T follicular helper cell (primary cell): Measurements from ENCODE around the gene ITIH4.
"Not testable (repeated sequence)": the region's sequence is repeated elsewhere in the genome, so short reads cannot be mapped to it uniquely, and the experiment has no call there.

Experiments used
- DNase-seq: peaks from one replicate; pipeline ENCODE4 v3.0.0-alpha.2; 2020; ENCODE audit warnings: low read depth

Gene ITIH4

DNA sequence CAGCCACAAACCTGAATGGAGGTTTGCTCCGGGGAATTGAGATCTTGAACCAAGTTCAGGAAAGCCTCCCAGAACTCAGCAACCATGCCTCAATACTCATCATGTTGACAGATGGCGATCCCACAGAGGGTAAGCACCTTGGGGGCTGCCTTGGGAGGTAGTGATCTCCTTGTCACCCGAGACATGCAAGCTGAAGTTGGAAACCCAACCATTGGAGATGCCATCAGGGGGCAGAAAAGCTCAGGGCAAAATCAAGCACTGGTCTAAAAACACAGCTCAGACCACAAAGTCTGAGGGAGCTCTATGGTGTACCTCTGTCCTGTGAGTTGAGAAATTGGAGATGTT, 47.3 kb downstream of the ITIH4 start:
- no peak for DNase-seq

DNA sequence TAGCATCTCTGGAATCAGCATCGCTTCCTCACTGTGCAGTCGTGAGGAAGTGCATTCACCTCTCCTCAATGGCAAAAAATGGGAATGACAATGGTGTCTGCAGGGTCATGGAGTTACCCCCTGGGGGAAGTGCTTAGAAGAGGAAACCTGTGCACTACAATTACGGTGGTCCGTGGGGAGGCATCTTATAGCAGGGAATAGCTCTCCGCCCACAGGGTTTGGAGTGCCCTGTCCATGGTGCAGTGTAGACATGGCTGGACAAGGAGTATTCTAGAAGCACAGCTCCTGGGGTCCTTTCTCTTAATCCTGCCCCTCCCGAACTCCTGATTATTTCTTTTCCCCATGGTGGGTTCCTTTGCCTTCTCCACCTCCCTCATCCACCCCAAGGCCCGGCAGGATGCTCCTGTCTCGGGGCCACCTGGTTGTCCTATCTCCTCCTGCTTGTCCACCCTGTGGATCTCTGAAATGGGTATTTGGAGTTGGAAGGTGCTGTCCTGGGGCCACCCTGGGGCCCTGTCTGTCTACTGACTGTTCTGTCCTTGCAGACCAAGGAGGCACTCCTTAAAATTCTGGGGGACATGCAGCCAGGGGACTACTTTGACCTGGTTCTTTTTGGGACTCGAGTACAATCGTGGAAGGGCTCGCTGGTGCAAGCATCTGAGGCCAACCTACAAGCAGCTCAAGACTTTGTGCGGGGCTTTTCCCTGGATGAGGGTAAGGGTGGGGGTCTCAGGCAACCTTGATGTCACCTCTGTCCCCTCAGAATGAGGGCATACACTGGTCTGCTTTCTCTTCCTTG, 47.9 kb downstream of the ITIH4 start:
- no peak for DNase-seq

DNA sequence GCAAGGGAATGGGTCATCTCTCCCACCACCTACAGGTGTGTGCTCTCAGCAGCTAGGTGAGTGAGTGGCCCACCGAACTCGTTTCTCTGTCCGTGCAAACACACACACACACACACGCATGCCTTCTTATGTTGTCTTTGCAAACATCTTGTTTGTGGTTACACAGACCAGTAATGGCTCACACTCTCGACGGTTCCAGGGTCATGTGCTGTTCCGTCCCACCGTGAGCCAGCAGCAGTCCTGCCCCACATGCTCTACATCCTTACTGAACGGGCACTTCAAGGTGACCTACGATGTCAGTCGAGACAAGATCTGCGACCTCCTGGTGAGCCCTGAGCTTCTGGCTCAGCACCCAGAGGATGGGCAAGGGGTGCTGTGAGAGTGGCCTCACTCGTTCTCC, 48.7 kb downstream of the ITIH4 start:
- no peak for DNase-seq

DNA sequence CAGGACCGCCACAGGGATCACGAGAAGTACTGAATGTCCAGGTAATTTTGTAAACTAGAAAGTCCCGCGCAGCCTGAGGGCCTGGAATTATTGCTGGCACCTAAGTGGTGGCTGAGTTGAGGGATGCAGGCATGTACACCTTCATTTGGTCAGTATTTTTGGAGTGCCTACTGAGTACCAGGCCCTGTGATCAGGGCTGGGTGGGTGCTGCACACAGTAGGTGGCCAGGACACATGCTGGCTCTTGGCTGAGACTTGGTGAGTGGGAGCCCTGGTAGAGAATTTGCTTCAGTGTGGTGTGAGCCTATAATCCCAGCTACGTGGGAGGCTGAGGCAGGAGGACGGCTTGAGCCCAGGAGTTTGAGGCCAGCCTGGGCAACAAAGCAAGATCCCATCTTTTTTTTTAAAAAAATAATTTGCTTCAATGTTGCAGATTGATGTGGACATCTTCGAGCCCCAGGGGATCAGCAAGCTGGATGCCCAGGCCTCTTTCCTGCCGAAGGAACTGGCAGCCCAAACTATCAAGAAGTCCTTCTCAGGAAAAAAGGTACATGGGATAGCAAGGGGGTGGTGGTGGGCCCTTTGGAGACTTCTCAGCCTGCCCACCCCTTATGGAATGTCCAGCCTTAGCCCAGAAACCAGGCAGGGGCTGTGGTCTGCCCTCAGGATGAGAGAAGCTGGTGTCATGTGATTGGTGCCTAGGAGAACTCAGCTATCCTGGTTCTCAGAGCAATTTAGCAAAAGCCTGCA, 50.5 kb downstream of the ITIH4 start:
- no peak for DNase-seq

DNA sequence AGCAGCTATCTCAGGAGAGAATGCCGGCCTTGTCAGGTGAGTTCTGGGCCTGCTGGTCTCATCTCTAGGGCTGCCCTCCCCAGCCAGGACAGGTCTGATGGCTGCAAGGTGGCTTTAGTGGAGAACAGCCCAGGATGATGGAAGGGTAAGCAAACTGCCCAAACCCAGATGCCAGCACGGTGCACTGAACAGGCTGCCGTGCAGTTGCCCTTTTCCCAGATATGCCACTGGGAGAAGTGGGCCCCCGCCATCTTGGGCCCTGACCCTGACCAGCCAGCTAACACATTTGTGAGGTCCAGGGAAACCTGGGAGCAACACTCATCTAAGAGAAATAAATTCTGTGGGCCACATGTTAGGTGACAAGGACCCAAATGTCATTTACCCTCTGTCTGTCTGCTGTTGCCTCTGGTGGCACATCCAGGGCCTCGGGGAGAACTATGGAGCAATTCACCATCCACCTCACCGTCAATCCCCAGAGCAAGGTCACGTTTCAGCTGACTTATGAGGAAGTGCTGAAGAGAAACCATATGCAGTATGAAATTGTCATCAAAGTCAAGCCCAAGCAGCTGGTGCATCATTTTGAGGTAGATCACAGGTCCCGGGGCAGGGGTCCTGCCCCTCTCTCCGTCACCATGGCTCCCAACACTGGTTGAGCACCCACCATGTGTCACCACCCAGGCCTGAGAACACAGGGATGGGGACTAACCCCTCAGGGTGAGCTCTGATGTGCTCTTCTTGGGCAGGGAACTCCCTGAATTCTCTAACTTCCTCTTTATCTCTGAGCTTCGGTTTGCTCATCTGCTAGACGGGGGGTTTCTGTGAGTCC, 51.2 kb downstream of the ITIH4 start:
- no peak for DNase-seq

DNA sequence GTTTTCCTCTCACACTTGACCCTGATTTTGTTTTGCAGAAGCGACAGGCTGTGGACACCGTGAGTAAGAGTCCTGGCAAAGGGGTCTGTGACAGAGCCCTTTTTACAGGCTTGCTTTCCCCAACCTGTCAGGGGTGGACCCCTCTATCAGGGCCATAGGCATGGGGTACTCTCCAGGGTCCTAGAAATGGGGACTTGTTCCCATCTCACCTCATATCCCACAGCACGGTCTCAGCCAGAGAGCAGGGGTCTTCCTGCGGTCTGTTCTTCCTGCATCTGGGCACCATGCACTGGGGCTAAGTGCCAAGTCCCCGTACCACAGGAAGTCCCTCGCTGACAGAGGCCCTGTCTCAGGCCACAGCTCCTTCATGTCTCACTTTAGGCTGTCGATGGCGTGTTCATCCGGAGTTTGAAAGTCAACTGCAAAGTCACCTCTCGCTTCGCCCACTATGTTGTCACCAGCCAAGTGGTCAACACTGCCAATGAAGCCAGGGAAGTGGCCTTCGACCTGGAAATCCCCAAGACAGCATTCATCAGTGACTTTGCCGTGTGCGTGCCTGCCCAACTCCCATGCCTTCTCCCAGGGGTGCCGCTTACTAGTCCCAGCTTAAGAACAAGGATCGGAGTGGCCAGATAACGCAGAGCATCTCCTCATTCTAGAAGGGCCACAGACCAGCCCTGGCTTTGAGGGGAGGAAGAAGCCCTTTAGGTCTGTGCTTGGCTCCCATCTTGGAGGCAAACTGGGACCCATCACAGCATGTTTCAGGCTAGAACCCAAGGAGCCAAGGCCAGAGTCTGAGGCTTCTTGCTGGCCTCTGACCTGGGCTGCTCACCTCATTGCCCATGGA, 52.3 kb downstream of the ITIH4 start:
- DNase-seq: no peak

DNA sequence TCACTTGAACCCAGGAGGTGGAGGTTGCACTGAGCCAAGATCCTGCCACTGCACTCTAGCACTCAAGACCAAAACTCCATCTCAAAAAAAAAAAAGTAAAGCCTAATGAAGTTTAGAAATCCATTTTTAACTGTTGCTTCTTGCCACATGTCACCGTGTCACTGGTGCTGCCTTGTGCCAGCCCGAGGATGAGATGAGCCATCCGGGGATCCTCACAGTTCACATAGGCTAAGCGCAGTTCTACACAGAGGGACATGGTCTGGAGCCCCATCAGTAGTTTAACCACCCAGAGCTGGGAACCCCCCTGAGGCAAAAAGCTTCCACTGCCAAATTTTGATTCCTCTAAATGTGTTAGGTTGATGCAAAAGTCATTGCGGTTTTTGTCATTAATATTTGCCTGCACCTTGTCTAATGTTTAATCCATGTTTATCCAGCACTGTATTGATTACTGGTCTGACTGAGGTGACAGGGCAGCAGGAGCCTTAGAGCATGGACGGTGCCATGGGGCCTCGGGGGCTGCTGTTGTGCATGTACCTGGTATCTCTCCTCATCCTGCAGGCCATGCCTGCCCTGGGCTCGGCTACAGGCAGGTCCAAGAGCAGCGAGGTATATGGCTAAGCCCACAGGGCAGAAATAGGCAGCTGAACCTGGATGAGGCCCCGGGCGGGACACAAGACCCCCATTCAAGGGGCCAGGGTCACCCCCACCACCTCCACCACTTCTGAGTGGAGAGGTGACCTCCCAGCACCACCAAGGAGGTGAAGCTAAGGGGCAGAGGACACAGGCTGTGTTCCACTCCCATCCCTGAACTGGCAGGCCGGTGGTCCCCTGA, 53.1 kb downstream of the ITIH4 start, which contains the start of gene ITIH1:
TSS of gene ITIH1 (plus strand) at position 473 of the 832 bp plus-strand sequence. CDS start at position 490, 17 bp downstream.
- no peak for DNase-seq

DNA sequence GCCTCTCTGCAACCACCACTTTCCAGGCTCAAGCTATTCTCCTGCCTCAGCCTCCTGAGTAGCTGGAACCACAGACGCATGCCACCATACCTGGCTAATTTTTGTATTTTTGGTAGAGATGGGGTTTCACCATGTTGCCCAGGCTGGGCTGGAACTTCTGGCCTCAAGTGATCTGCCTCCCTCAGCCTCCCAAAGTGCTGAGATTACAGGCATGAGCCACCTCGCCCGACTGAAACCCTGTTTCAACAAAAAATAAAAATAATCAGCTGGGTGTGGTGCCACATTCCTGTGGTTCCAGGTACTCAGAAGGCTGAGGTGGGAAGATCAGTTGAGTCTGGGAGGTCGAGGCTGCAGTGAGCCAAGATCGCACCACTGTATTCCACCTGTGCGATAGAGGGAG, 54.0 kb downstream of the ITIH4 start:
- not testable (repeated sequence) for DNase-seq

DNA sequence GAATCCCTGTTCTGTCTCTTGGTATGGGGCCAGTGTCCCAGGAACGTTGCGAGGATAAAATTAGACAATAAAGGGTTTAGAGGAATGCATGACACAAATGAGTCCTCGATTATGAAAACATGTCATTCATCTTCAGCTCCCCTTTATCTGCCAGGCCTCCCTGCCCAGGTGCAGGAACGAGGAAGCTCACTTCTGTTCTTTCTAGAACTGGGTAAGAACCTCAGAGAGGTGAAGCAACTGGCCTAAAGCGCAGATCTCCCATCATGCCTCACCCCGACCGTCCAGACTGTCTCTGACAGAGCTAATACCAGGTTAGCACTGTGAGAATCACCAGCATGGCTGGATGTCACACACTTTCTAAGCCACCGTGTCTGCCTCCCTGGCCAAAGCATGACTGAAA, 54.6 kb downstream of the ITIH4 start:
- DNase-seq: no peak

DNA sequence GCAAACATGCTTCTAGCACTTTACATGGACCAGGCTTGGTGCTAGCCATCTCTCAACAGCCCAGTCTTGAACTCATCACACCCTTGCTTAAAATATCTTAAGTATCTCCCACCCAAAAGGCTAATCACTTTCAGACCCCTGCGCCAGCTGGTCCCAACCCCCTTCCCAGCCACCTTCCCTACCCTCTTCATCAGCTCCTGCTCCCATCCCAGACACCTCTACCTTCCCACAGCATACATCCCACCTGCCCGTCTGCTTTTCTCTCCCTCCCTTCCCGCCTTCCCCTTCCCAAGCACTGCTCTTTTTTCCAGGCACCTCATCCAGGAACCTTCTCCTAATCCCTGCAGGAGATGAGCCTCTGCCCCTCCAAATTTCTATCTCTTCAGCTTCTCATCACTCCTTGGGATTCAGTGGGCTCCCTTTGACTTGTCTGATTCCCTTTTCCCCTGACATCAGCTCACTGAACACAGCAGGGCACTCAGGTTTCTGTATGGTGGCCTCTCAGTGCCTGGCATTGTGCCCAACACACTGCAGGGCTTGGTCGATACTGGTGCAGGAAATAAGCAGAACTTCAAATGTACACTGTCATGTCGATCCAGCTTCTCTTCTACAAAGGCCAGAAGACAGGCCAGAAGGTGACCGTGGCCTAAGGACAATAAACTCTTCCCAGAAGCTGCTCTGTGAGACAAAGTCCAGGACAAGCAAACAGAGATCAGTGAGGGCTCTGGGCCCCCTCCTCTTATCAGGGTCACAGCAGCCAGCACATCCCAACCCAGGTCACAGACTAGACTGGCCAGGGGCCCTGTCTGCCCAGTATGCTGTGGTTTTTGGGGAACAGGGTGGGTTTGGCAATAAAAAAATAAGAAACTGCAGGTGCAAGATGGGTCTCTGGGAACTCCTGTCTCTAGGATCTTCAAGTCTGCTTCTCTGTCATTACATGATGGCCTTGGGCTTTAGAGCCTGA, 55.3 kb downstream of the ITIH4 start:
- no peak for DNase-seq

DNA sequence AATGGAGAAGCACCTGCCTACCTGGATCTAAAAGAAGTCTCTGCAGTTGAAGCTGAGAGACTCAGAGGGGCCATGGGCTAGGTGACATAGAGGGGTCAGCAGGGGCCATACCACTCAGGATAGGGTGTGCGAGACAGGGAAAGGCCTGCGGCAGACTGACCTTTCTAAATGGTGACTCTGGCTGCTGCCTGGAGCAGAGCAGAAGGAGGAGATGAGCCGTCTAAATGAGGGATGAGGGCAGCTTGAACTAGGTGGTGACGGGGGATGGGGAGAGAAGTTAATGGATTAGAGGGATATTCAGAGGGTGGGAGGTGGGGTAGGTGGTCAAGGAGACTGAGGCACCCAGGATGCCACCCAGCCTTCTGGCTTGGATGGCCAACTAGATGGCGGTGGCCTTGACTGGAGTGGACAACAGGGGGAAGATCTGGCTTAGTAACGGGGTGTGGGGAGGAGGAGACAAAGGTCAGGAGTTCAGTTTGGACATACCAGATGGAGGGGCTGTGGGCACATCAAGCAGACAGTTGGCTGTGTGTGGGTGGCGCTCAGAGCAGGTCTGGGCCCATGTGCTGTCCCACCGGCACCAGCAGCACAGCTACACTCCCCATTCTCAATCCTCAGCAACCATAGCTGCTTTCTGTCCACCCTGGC, 56.3 kb downstream of the ITIH4 start:
- no peak for DNase-seq

DNA sequence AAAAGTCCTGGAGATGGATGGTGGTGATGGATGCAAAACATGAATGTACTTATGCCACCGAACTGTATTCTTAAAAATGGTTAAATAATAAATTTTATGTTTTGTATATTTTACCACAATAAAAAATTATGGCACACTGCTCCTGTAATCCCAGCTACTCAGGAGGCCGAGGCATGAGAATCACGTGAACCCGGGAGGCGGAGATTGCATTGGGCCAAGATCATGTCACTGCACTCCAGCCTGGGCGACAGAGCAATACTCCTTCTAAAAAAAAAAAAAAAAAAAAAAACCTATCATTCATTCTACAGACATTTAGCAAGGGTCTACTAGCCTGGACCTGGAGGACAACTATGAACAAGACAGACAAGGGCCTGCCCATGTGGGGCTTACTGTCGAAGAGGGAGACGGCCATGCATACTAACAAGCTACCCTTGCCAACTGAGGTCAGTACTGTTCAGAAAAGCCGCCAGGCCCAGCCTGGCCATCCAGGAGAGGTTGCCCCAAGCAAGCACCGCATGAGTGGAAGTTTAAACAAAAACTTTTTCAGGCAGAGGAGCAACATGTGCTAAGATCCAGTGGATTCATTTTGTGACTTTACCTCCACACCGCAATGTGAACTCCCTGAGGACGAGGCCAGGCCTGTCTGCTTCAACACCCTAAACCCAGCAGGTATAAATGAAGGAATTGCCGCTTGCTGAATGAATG, 57.0 kb downstream of the ITIH4 start:
- DNase-seq: no peak

DNA sequence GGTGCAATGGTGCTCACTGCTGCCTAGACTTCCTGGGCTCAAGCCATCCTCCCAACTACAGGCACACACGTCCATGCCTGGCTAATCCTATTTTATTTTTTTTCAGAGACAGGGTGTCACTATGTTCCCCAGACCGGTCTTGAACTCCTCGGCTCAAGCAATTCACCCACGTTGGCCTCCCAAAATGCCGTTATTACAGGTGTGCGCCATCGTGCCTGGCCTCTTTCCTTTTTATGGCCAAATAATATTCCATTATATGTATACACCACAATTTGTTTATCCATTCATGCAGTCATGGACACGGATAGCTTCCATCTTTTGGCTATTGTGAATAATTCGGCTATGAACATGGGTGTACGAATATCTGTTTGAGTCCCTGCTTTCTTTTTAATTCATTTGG, 58.8 kb downstream of the ITIH4 start:
- no peak for DNase-seq

DNA sequence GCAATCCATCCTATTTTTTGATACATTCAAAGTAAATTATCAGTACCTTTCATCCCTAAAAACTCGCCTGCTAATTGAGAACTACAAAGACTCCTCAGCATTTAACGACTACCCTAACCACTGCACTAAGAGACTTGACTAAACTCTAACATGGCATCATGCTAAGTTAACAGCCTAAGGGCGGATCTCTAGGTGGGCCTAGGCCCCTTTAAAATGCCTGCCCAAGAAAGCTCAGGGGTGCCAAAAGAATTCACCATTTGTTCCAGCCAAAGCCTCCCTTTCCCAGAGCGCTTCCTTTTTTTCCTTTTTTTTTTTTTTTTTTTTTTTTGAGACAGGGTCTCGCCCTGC, 59.2 kb downstream of the ITIH4 start:
- no peak for DNase-seq

DNA sequence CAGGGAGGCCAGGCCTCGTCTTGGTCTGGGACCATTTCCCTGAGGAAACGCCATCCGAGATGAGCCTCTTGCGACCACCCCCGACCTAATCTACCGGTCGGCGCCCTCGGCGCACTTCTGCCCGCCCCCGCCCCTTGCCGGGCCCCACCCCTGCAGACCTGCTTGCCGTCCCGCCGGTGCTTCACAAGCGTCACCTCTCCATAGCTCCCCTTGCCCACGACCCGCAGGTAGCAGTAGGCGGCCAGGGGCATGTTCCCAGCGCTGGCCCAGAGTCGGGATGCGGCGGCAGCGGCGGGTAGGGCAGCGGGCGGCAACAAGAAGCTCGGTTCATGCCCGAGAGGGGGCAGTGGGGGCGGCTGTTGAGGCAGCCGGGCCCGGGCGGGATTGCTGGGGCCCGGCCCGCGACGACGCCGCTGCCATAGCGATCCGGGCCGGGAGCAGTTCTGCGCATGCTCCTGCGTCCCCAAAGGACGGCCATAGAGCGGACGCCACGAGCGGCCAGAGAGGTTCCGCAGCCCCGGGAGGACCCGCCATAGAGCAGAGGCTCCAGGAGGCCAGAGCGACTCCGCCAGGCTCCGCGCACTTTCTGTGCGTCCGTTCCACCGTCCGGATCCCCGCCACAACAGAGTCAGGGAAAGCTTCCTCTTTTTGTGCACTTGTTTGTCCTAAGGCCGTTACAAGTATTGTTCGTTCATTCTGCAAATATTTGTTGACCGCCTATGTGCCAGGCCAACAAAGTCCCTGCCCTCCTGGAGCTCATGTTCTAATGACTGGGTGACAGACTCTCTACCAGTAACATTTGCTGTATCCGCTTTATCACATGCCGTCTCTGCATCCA, 59.8 kb downstream of the ITIH4 start, which contains the start of gene NEK4:
TSS of gene NEK4 (minus strand) at position 445 of the 838 bp plus-strand sequence. CDS start at position 251, 194 bp downstream.
- DNase-seq: peak; percentile 43

DNA sequence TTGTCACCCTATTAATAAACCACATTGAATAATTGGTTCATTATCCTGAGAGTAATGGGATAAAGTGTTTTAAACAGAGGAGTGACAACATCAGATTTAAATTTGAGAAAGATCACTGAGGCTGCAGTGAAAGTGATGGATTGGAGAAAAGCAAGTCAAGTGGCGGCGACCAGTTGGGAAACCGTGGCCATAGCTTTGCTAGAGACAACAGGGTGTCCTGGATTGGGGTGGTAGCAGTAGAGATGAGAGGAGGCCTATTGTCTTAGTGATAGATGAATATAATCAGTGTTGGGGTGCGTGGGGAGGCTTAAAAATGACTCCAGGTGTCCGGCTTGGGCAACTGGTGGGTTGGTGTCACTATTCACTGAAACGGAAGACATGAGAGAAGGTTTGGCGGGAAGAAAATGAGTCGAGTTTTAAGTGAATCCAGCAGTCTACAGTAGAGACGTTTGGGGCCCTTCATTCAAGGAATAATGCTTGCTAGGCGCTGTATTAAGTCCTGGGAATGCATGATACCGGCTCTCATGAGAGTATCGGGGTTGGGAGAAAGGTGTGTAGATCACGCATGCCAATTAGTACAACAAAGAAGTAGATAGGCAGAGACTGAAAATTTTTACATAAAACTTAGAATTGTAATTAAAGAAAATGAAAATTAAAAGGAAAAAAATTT, 60.6 kb downstream of the ITIH4 start:
- no peak for DNase-seq

DNA sequence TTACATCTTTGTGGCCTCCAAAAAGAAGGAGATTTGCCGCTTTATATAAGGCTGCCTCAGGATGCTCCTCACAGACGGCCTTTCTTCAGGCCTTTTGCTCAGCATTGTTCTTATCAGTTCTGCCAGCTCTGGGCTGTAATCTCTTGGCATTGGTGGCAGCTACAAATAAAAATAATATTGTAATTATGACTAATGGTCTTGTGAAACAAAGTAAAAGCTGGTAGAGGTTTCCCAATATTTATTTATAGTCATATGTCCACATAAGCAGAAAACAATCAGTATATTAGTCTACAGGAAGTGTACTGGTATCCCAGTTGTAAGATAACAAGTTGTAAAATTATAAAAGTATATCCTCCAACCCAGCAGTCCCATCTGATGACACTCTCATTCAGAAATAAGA, 67.0 kb downstream of the ITIH4 start:
- DNase-seq: no peak
